Limb (tissue), 2 donors: ENCODE measurements around the gene PAX5.

Experiments
- DNase-seq, 2 donors: peaks; one replicate each; pipeline ENCODE4 v3.0.0-alpha.2; 2016; ENCODE audit errors: extremely low spot score in 2 of 2

PAX5 gene

DNA sequence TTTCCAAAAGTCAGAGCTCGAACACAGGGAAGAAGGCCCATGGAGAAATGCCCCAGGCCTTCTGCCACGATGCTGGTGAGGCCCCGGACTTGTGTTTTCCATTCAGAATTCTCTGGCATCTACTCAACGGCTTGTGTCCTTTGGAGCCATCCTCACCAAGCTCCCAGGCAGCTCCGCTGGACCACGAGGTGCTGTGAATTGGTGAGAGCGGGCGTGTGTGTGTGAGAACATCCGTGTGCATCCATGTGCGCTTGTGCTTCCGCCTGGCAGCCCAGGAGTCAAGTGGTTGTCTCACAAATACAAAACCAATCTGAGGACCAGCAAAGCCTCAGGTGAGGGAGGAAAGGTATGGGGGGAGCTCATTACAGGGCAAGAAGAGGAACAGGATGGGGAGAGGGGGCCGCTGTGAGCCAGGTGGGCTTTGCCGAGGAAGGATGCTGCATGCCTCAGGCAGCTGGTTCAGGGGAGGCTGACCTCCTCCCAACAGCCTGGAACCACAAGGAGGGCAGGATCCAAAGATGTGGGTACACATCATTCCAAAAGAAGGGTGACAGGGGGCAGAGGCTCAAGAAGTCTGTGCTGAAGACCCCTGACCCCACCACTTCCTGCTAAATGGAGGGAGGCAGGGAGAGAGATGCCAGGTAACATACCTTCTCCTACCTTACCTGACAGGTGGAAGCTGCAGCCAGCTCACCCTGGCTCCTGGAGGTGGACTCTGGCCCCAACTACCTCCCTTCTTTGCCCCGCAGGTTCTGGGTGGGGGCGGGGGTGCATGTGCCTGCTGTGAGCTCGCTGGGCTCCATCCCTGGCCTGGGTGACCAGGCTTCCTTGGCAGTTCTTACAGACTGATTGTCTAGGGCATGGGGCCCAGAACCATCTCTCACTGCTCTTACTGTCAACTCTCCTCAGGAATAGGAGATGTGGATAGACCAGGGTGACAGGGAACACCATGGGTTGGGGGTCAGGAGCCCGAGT is 196.3 kb downstream of the PAX5 start:
- DNase-seq = no peak

DNA sequence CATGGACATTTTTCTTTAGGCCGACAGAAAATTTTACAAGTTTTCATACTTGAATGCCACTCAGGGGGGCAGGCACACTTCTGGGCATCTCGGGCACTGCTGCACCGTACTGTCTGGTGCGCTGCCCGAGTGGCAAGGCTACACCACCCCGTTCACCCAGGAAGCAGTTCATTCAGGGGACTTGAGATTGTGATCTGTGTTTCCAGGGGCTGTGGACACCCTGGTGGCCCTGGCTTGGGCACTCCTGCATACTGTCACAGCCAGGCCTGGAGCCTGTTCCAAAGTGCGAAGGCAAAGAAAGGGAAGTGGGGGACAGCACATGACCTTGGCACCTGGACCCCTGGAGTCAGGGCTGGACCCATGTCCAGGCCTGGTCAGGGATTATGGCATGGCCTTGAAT is 197.6 kb downstream of the PAX5 start:
- DNase-seq = no peak

DNA sequence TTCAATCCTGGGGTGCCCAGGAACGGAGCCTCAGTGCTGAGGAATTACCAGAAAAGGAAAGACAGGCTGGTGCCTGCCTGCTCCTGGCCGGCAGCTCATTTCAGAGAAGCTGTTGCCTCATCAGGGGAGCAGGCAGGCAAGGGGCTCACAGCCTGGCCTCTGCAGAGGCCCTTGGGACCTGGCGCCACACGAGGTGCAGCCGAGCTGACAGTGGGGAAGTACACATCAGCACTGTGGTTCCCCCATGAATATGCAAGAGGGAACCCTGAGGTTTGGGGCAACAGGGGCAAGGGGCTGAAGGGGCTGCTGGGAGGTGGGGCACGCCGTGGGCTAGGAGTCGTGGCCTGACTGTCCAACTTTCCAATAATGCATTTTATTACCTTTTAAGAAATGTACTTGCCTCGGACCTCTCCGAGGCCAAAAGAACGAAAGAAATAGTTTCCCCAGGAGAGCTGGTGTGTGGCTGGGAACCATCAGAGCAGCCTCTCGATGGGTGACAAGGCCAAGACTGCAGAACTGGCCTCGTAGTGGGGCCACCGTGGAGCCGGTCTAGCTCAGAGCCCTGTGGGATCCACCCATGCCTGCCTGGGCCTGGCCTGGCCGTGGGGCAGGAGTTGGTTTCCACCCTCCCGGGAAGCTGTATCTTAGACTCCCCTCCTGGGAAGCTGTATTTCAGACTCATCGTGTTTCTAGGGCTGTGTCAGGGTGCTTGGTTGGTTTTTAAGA is 198.6 kb downstream of the PAX5 start:
- DNase-seq = no peak

DNA sequence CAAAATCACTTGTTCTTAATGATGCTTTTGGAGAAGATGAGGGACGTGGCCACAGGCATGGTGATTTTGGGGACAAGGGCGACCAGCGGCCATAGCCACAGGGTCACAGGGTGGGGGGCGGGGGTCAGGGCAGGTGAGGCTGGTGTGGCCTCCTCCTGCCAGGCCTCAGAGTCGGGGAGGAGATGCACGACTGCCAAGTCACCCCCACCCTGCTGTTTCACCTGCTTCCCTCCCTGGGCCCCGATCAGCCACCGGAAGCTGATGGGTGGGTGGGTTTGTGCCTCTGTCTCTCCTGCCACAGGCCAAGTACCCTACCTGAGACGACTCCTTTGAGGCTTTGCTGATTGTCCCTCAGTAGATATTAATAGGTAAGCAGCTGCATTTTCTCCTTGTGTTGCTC is 199.3 kb downstream of the PAX5 start:
- DNase-seq = no peak

DNA sequence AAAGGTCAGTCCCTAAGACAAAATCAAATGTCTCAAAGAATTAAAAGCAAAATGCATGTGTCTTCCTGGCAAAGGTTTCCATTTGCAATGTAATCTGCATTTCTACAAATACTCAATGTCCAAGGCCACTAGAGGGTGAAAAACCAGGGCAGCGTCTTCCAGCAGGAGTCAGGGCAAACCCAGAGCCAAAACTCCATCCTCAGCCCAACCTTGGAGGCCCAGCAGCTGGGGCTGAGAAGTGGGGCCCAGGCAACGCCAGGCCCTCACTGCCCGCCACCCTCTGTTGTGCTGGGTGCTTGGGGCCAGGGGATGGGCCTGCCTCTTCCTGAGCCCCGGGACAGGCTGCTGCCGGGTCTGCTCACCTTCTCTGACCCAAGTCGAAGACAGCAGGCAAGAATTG is 200.1 kb downstream of the PAX5 start:
- DNase-seq = no peak

DNA sequence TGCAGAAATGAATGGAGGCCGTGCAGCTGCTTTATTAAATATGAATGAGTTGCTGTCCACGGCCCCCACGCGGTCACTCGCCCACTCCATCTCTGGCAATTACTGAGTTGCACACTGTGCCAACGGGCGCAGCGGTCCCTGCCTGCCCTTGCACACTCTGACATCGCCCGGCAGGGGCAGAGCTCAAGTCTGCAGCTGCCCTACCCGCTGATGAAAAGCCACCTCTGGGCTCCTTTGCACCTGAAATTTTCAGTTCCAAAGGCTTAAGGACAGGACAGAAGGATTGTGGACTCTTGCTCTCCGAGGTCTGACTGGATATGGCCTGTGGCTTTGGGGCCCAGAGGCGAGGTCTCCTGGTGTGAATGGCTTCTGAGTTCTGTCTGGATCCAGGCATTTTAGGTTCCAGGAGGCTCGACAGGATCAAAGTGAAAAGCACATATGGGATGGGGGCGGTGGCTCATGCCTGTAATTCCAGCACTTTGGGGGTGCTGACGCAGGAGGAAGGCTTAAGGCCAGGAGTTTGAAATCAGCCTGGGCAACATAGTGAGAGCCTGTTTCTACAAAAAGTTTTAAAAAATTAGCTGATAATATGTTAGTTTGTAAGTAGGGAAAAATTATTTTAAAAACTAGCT is 201.8 kb downstream of the PAX5 start:
- DNase-seq = no peak

DNA sequence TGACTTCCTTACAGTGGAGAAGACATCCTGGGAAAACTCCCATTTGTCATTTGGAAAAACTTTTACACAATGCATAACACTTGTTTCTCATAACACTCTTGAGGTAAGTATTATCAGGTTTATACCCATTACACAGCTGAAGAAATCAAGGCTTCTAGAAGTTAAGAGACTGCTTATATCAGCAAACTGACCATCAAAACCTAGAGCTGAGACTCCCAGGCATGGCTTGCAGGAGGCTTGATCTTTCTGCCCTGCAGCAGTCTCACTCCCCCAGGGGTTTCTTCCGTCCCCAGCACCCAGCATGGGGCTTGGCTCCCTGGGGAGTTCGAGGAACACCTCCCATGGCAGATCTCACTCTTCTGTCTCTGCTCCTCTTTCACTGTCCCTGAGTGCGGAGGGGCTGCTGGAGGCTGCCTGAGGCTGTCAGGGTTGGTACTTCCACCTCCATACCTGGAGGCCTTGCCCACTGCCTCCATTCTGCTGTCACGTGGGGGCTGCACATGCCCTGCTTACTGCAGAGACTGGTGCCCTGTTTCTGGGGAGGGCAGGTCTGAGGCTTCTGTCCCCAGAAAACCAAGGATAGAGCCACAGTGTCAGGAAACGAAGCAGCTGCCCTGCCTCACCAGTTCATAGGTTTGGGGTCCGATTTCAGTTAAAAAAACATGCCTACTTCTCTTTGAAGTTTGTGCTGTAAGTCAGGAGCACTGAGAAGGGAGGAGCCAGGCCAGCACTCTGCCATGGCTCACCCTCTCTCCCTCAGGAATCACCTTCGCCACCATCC is 202.5 kb downstream of the PAX5 start:
- DNase-seq = no peak

DNA sequence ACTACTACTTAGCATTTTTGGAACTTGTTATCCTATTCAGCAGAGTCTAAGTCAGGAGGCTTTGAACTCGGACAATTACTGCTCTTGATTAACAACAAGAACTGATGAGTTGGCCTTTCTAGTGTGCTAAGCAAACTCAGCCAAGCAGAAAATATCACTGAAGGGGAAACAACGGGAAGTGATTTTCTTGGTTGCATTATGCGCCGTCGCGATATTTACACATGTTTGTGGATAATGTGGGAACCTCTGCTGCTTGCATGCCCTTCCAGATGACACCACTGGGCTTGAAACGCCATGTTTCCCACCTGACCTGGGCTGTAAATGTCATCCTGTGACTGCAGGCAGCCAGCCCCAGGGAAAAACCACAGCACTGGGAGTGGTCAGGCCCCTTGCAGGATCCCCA is 205.5 kb downstream of the PAX5 start:
- no peak for DNase-seq

DNA sequence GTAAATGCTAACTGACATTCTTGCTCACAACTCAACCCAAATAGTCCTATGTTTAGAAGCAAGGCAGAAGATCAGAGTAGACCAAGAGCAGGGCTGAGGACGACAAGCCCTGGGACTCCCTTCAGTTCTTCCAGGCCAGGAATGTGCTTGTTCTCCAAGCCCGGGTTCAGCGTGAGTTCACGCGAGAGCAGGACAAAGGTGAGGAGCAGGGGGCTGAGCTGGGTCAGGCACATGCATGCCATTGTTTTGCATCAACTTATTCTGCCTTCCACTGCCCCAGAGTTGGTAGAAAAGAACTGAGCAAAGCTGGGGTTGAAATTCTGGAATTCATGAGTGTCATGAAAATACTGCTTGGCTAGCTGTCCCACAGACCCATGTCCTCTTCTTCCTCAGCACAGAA is 206.5 kb downstream of the PAX5 start:
- no peak for DNase-seq

DNA sequence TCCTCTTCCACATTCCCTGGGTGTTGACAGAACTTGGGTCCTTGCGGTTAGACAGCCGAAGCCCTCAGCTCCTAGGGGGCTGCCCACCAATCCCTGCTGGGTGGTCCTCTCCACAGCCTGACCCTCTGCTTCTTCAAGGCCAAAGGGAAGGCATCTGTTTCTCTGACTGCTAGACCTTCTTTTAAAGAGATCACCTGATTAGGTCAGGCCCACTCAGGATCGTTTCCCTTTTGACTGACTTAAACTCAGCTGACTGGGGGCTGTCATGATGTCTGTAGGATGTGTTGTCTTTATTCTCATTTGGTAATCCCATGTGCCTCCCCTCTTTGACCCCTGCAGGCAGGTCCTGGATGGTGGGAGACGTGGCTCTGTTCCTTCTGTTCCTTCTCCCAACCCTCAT is 207.5 kb downstream of the PAX5 start:
- no peak for DNase-seq

DNA sequence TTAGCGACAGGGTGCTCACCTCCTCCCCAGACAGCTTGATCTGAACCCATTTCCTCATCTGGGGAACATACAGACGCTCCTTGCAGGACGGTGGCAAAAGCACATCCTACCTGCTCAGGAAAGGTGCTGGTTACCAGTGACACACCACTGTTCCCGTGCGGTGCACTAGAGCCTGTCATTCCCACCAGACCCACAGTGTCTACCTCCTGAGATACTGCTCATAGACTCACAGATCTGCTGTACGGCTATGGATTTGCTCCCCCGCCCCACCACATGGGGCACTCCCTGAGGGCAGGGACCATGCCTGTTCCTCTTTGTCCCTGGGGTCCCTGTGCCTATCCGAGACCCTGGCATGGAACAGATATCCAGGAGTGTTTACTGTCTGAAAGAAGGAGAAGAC is 208.9 kb downstream of the PAX5 start:
- DNase-seq = no peak

DNA sequence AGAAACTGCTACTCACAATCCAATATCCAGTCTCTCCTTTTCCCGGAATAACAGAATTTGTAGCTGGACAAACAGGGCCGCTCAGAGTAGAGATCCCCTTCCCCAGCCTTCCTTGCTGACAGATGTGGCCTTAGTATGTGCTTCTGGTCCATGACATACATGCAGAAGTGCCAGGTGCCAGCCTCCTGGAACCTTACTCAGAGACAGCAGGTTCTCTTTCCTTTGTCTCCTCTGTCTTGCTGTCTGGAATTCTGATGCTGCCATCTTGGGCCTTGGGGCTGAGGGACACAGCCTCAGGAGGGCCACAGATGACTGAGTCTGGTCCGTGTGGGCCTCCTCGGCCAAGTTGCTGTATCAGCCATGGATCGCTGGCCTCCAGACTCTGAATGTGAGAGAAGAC is 210.1 kb downstream of the PAX5 start:
- DNase-seq = no peak

DNA sequence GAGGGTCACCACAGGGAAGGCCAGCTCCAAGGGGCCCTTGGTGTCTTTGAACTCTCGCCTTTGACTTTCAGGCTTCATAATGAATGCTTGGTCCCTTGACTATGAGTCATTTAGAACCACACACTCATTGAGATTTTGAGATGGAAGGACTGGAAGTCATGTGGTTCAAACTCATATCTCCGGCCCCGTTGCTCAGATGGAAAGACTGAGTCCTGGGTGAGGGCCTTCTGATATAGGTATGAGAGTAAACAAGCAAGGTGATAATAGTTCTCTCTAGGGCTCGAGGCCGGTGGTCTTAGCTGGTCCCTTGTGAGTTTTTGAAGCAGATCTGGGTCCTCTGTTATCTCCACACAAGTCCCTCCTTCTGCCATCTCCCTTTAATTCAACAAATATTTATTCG is 210.6 kb downstream of the PAX5 start:
- DNase-seq = no peak

DNA sequence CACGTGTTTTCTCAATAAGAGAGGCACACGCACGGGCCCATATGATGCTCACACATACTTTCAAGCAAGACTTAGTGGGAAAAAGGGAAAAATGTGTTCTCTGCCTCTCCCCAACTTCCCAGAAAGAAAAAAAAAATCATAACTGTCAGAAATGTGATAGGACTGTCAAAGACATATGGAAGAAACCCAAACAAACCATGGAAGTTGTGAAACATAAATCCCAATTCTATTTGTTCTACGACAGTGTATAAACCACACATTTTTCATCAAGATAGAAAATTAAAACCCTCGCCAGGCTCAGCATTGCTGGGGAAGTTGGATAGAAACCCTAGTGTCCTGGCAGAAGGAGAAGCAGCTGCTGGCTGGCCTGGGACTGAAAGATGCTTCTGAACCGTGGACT is 211.9 kb downstream of the PAX5 start:
- no peak for DNase-seq

DNA sequence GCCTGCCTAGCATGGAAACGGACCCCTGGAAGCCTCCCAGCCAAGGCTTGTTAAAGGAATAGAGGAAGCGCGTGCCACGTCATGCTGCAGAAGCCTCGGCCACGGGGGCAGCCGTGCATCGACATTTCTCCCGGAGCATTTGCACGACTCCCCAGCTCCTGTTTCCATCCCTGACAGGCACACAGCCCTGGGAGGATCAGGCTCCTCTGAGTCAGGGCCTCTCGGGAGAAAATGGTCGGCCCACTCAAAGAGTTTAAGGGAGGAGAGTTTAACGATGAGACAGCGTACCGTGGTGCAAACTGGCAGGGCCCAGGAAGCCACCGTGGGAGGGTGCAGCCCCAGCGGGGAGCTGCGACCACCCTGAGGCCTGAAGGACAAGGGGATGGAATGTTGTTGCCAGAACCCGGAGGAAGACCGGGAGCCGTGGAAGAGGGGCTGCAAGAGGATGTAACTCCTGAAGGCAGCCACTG is 213.6 kb downstream of the PAX5 start:
- DNase-seq = no peak

DNA sequence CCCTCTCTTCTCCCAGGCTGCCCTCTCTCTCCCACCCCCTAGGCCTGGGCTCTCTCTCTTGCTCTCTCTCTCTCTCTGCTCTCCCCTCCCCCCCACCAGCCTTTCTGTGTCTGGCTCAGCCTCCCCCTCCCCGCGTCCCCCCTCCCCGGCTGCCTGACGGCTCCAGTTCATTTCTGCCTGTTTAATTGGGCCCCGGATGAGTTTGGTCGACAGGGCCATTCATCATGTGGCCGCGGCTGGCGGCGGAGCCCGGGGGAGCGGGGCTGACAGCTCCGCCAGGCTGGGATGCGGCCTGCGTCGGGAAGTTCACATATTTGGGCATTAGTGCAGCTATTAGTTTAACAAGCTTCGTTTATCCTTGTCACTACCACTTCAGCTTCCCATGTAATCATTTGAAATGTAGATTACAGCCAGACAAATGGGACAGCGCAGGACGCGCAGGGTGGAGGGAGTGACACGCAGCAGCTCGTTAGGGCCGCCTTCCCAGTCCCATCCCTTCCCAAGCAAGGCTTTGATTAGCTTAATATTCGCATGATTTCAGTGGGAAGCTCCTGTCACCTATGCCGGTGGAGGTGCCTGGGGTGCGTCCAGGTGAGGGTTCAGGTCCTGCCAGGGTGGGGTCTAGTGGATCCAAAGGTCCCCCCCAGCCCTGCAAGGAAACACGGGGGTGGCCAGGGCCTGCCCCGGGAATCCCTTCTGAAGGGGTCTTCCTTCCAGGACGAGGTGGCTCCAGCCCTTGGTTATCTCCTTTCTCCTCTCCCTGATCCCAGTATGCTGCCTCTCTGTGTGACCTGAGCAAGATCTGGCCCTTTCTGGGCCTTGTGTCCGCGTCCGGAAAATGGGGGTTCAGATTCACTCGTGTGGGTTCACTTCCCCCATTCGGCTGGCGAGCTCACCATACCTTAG is 214.8 kb downstream of the PAX5 start:
- peak in 1 of 2 donors; percentile 75 for DNase-seq

DNA sequence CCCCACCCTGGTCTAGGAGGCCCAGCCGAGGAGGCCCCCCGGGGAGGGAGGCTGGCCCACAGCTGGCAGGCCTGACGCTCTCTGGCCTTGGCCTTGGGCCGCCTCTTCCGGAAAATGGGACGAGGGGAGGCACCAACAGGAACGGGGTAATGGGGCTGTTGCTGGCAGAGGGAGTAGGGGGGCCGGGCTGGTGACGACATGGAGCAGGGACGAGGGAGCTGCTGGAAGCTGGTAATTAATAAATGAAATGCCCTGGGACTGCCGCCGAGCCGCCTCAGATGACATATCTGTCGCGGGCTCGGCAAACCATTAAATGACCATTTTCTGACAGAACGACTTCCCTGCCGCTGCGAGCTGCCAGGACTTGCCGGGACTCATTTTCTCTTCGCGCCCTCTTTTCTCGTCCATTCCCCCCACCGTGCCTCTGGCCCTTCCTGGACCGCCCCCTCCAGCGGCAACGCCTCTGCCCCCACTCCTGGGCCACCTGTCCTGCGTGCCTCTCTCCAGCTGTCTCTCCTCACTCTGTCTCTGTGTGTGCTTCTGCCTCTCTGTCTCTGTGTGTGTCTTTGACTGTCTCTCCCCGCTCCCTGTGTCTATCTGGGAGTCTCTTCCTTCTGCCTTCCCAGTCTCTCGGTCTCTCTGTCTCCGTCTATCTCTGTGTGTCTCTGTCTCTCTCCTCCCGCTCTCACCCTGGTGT is 215.7 kb downstream of the PAX5 start:
- peak in 1 of 2 donors; percentile 60 for DNase-seq

DNA sequence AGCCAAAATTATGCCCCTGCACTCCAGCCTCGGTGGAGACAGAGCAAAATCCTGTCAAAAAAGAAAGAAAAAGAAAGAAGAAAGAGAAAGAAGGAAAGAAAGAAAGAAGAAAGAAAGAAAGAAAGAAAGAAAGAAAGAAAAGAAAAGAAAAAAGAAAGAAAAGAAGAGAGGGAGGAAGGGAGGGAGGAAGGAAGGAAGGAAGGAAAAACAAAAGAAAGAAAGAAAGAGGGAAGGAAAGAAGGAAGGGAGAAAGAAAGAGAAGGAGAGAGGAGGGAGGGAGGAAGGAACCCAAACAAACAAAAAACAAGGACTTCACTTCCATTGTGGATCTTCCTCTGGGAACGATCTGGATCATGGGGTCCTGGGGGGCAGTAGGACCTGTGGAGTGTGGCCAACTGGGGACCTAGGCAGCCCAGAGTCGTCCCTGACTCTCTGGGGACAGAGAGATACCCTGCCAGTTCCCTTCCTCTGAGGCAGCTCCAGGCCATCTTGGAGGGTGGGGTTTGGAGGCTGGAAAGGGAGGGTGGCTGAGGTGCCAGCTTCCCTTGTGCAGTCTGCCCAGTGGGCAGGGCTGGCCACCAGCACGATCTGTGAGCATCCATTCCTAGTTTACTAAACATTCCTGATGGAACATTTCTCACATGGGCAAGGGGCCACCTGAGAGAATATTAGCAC is 216.8 kb downstream of the PAX5 start:
- no peak for DNase-seq

DNA sequence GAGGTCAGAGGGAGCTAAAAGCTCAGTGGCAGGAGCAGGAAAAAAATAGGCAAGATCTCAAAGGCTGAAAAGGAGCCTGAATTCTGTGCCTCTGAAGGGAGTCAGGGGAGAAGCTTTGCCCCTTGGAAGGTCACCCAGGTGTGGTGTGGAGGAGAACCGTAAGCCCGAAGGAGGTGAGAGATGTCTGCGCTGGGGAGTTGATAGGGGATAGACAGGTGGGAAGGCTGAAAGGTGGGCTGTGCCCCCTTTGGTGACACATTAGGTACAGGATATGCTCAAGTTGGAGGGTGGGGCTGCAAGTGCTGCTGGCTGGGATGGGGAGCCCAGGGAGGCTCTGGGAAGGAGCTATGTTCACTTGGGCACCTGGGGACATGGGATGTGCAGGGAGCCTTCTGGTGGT is 217.7 kb downstream of the PAX5 start:
- no peak for DNase-seq
